ENCODE data around the gene KIAA0825.

DNA sequence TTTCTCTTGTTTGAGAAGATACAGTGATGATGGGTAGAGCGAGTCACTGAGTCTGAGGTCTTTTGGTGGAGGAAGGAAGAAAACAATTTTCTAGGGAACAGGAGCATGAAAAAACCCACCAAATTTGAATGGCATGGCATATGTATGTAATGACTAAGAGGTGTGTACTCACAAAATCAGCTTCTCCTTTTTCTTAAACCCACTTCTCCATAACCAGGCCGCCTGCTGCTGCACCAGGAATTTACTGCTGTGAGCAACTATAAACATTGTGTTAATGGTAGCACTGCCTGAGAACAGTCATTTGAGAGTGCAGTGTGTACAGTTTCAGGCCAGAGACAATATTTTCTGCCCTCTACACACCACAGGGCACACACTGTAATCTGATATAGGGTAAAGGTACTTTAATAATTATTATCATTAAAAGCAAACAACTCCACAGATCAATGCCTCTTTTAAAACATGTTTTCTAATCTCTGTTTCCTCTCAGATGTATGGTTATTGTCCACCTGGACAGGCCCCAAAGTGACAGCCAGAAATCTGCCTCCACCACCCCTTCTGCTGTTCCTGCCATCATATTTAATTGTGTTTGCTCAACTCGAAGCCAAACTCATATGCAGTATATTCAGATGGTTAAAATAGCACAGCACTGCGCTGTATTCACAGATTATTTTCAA, 241.6 kb downstream of the KIAA0825 start:
- TF ChIP-seq, protein P1, sequence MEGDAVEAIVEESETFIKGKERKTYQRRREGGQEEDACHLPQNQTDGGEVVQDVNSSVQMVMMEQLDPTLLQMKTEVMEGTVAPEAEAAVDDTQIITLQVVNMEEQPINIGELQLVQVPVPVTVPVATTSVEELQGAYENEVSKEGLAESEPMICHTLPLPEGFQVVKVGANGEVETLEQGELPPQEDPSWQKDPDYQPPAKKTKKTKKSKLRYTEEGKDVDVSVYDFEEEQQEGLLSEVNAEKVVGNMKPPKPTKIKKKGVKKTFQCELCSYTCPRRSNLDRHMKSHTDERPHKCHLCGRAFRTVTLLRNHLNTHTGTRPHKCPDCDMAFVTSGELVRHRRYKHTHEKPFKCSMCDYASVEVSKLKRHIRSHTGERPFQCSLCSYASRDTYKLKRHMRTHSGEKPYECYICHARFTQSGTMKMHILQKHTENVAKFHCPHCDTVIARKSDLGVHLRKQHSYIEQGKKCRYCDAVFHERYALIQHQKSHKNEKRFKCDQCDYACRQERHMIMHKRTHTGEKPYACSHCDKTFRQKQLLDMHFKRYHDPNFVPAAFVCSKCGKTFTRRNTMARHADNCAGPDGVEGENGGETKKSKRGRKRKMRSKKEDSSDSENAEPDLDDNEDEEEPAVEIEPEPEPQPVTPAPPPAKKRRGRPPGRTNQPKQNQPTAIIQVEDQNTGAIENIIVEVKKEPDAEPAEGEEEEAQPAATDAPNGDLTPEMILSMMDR (IDR thresholded peaks at IDR 0.05; ENCODE audit: poor library complexity, severe bottlenecking), result no peak
- no peak for TF ChIP-seq MXI1 (conservative IDR thresholded peaks at IDR 0.05; ENCODE audit: poor library complexity, severe bottlenecking)
- no peak for TF ChIP-seq EZH2 (IDR thresholded peaks at IDR 0.05; ENCODE audit: borderline replicate concordance, insufficient read depth, low read length, poor library complexity, severe bottlenecking)
- TF ChIP-seq SMC3 (conservative IDR thresholded peaks at IDR 0.05; ENCODE audit: poor library complexity), result no peak
- no peak for TF ChIP-seq TAF1 (IDR thresholded peaks at IDR 0.05; ENCODE audit: low read depth)
